ENCODE measurements around the gene FBXL14. TPM values are rescaled to one million over a fixed set of nuclear protein-coding genes. Genes with fewer than 3 reads are reported as not detected.

Gene FBXL14
- total RNA-seq, 1 experiment from 2014 or later: 18.3 TPM

DNA sequence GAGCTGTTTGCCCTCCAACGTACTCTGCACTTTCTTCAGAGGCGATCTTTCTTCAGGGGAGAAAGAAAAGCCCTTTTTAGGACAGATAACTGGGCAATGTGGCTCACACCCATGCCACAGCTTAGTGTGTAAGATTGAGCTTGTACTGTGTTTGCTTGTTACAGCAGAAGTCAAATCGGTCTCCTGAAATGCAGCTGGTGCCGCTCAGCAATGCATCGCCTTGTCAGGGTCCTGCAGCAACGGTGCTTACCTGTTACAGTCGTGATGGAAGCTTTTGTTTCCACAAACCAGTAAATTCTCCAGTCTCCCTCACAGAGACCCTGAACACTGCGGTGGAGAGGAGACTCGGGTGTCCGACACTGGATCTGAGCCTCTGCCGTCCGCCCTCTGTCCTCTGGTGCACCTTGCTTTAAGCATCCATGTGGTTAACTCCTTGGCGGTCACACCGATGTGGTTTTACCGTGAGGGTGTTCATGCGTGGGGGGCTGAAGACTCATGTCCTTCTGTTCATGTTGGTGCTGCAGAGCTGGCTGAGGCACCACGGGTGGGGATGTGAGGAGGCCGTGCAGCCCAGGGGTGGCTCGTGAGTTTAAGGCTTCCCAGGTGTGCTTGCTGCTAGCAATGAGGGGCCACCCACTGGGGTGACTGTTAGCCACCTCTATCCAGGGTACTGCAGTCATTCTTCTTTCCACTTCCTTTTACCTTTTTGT is 47.3 kb downstream of the FBXL14 start:
- no peak for TF ChIP-seq EZH2 (IDR thresholded peaks at IDR 0.05; ENCODE audit: low read length, unreplicated experiment)
- TF ChIP-seq CTCF (conservative IDR thresholded peaks at IDR 0.05; ENCODE audit: low read depth, low read length): no peak
- CTCF ChIA-PET: no interaction called here
- ATAC-seq (no peak), DNase-seq (no peak)
- no TSS peak for BruUV-seq (replicated peaks)
- intact Hi-C loops (cut with micrococcal nuclease): loop anchor here (10.0 kb wide), 4 partner anchors 72 to 272 kb away; no protein-coding TSS in a partner anchor
- H3K9me3 ChIP-seq (ENCODE audit: low read length): no peaks in the 10 kb centered on the region
- no peak overlapping the region for H3K4me2 ChIP-seq (ENCODE audit: low read length)
- H4K20me1 ChIP-seq (ENCODE audit: low read length): no peaks in the 10 kb centered on the region
- no peak overlapping the region for H3K4me3 ChIP-seq (ENCODE audit: low read length)
- H2AFZ ChIP-seq (ENCODE audit: low read length): no peak overlapping the region
- no peaks in the 10 kb centered on the region for H3K79me2 ChIP-seq (ENCODE audit: low read length)
- no peak overlapping the region for H3K27ac ChIP-seq (ENCODE audit: low read length)
- POLR2A ChIA-PET (ENCODE audit: unreplicated experiment): no interaction called here
- no peaks in the 10 kb centered on the region for H3F3A ChIP-seq (ENCODE audit: low read length, unreplicated experiment)
- no peaks in the 10 kb centered on the region for H3K27me3 ChIP-seq (ENCODE audit: low read length)
- H3K9me2 ChIP-seq (replicated peaks; ENCODE audit: low read length): no peaks in the 10 kb centered on the region
- no peak overlapping the region for H3K9ac ChIP-seq (ENCODE audit: low read length)
- peaks cover 3% of the 10 kb centered on the region; the same call in 1 of the 2 replicates for H3K4me1 ChIP-seq (ENCODE audit: insufficient read depth, low read length)
- H3K36me3 ChIP-seq (ENCODE audit: low read depth, low read length): no peaks in the 10 kb centered on the region

DNA sequence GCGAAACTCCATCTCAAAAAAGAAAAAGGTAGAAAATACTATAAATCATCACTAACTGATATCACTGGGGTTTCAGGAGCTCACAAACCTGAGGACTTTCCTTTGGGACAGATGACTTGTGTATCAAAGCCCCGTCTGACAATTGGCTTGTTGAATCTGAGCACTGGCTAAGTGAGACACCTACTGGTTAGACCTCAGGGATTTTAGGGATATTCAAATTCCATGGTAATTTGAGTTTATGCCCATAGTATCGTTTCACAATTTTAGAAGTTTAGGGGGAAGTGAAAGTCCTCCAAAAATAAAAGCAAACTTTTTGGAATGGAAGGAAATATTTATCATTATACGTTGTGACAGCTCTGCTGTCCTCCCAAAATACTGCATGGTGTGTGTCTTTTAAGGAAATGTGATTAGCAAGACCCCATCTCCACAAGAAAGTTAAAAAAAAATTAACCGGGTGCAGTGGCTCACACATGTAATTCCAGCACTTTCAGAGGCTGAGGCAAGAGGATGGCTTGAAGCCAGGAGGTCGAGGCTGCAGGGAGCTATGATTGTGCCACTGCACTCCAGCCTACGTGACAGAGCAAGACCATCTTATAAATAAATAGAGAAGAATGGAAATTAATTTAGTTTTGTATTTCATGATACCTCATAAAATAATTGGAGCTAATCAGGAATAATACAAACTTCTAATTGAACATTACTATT is 49.2 kb downstream of the FBXL14 start:
- Histone ChIP-seq H3K9me3 (ENCODE audit: low read length) (no peaks in the 10 kb centered on the region), H2AFZ (ENCODE audit: low read length) (0 out of 2 replicates have a peak overlapping the region, but pooled peaks have one; percentile 18), H3K4me2 (ENCODE audit: low read length) (peak overlapping the region; percentile 22; the same call in 1 of the 2 replicates), H3K36me3 (ENCODE audit: low read depth, low read length) (no peaks in the 10 kb centered on the region), H3K4me1 (ENCODE audit: insufficient read depth, low read length) (peaks cover 19% of the 10 kb centered on the region), H3K4me3 (ENCODE audit: low read length) (no peak overlapping the region), H3F3A (ENCODE audit: low read length, unreplicated experiment) (no peaks in the 10 kb centered on the region), H3K9ac (ENCODE audit: low read length) (no peak overlapping the region), H3K27ac (ENCODE audit: low read length) (no peak overlapping the region), H4K20me1 (ENCODE audit: low read length) (no peaks in the 10 kb centered on the region), H3K79me2 (ENCODE audit: low read length) (no peaks in the 10 kb centered on the region), H3K27me3 (ENCODE audit: low read length) (no peaks in the 10 kb centered on the region), H3K9me2 (replicated peaks; ENCODE audit: low read length) (no peaks in the 10 kb centered on the region)
- ATAC-seq: no peak
- TF ChIP-seq EZH2 (IDR thresholded peaks at IDR 0.05; ENCODE audit: low read length, unreplicated experiment): no peak
- TF ChIP-seq CTCF (conservative IDR thresholded peaks at IDR 0.05; ENCODE audit: low read depth, low read length): peak; percentile 66
- DNase-seq: peak; percentile 68
- ChIA-PET POLR2A (ENCODE audit: unreplicated experiment) (interaction anchor here (0.7 kb wide), 2 partner anchors 57 to 195 kb away, joined by 4 to 7 read pairs; no protein-coding TSS in a partner anchor), CTCF (interaction anchor here (0.6 to 1.2 kb wide), 5 partner anchors 118 to 427 kb away, joined by 3 to 5 read pairs (median 3); no protein-coding TSS in a partner anchor)
- BruUV-seq (replicated peaks): no TSS peak
- intact Hi-C loops (cut with micrococcal nuclease): loop anchor here (1.0 to 10.0 kb wide), 5 partner anchors 70 to 427 kb away; no protein-coding TSS in a partner anchor

GRCh38 chr12:1542599-1542998 is 51.8 kb downstream of the FBXL14 start:
- no peaks in the 10 kb centered on the region for H3K9me3 ChIP-seq (ENCODE audit: low read length)
- no TSS peak for BruUV-seq (replicated peaks)
- H3K4me1 ChIP-seq (ENCODE audit: insufficient read depth, low read length): peaks cover 22% of the 10 kb centered on the region
- no peaks in the 10 kb centered on the region for H3K36me3 ChIP-seq (ENCODE audit: low read depth, low read length)
- ATAC-seq (no peak), DNase-seq (no peak)
- TF ChIP-seq EZH2 (IDR thresholded peaks at IDR 0.05; ENCODE audit: low read length, unreplicated experiment) (no peak), EZH2phosphoT487 (IDR thresholded peaks at IDR 0.05; ENCODE audit: borderline replicate concordance, low read length) (no peak), CTCF (conservative IDR thresholded peaks at IDR 0.05; ENCODE audit: low read depth, low read length) (no peak)
- H3K4me2 ChIP-seq (ENCODE audit: low read length): no peak overlapping the region
- H3K27ac ChIP-seq (ENCODE audit: low read length): no peak overlapping the region
- no peak overlapping the region for H2AFZ ChIP-seq (ENCODE audit: low read length)
- no peaks in the 10 kb centered on the region for H3K27me3 ChIP-seq (ENCODE audit: low read length)
- H3K4me3 ChIP-seq (ENCODE audit: low read length): no peak overlapping the region
- no peaks in the 10 kb centered on the region for H3K9me2 ChIP-seq (replicated peaks; ENCODE audit: low read length)
- intact Hi-C loops (cut with micrococcal nuclease): loop anchor here (10.0 kb wide), 4 partner anchors 68 to 268 kb away; no protein-coding TSS in a partner anchor
- ChIA-PET CTCF (interaction anchor here (0.6 kb wide), 1 partner anchor 40 kb away, joined by 5 read pairs; no protein-coding TSS in a partner anchor), POLR2A (ENCODE audit: unreplicated experiment) (no interaction called here)
- no peaks in the 10 kb centered on the region for H3K79me2 ChIP-seq (ENCODE audit: low read length)
- H4K20me1 ChIP-seq (ENCODE audit: low read length): no peaks in the 10 kb centered on the region
- H3K9ac ChIP-seq (ENCODE audit: low read length): no peak overlapping the region
- no peaks in the 10 kb centered on the region for H3F3A ChIP-seq (ENCODE audit: low read length, unreplicated experiment)
